Measurements from ENCODE around the gene PSMD7.
"Not testable (repeated sequence)": the region's sequence is repeated elsewhere in the genome, so short reads cannot be mapped to it uniquely, and the experiment has no call there.

The PSMD7 gene

GRCh38 chr16:74298104-74298503 lies 1.5 kb downstream of the PSMD7 start:
- DNase-seq, result no peak

GRCh38 chr16:74302341-74302740 lies 5.7 kb downstream of the PSMD7 start:
- no peak for DNase-seq

- no peak for DNase-seq
Measured at GRCh38 chr16:74304164-74304834, 7.7 kb downstream of the PSMD7 start.

GRCh38 chr16:74304835-74305176 lies 8.2 kb downstream of the PSMD7 start:
- DNase-seq, result no peak

- DNase-seq, result no peak
Measured at GRCh38 chr16:74305281-74305680, 8.7 kb downstream of the PSMD7 start.

GRCh38 chr16:74305978-74306784 lies 9.6 kb downstream of the PSMD7 start:
- no peak for DNase-seq

GRCh38 chr16:74307383-74307782 lies 10.8 kb downstream of the PSMD7 start:
- no peak for DNase-seq

- no peak for DNase-seq
Measured at GRCh38 chr16:74309789-74310781, 13.5 kb downstream of the PSMD7 start.

- no peak for DNase-seq
Measured at GRCh38 chr16:74315059-74315458, 18.4 kb downstream of the PSMD7 start.

- no peak for DNase-seq
Measured at GRCh38 chr16:74320707-74321106, 24.1 kb downstream of the PSMD7 start.

- DNase-seq, result no peak
Measured at GRCh38 chr16:74321356-74321755, 24.7 kb downstream of the PSMD7 start.

- no peak for DNase-seq
Measured at GRCh38 chr16:74322301-74322710, 25.7 kb downstream of the PSMD7 start.

- DNase-seq, result not testable (repeated sequence)
Measured at GRCh38 chr16:74324777-74325176, 28.2 kb downstream of the PSMD7 start.

GRCh38 chr16:74325641-74326040 lies 29.0 kb downstream of the PSMD7 start:
- no peak for DNase-seq

- DNase-seq, result not testable (repeated sequence)
Measured at GRCh38 chr16:74328346-74328745, 31.7 kb downstream of the PSMD7 start.

GRCh38 chr16:74332469-74332868 lies 35.9 kb downstream of the PSMD7 start:
- not testable (repeated sequence) for DNase-seq

- not testable (repeated sequence) for DNase-seq
Measured at GRCh38 chr16:74337506-74337905, 40.9 kb downstream of the PSMD7 start.

- DNase-seq, result not testable (repeated sequence)
Measured at GRCh38 chr16:74339226-74339625, 42.6 kb downstream of the PSMD7 start.

GRCh38 chr16:74353038-74353437 lies 56.4 kb downstream of the PSMD7 start:
- not testable (repeated sequence) for DNase-seq
